Activated T-cell treated with anti-CD3 and anti-CD28 coated beads for 1 hour (primary cell): ENCODE measurements around the gene ARHGAP11A.
"Not testable (repeated sequence)": the region's sequence is repeated elsewhere in the genome, so short reads cannot be mapped to it uniquely, and the experiment has no call there.

Source experiments
- DNase-seq: peaks from one replicate; pipeline ENCODE4 v3.0.0-alpha.2; 2020; ENCODE audit warnings: low read depth

The ARHGAP11A gene, protein sequence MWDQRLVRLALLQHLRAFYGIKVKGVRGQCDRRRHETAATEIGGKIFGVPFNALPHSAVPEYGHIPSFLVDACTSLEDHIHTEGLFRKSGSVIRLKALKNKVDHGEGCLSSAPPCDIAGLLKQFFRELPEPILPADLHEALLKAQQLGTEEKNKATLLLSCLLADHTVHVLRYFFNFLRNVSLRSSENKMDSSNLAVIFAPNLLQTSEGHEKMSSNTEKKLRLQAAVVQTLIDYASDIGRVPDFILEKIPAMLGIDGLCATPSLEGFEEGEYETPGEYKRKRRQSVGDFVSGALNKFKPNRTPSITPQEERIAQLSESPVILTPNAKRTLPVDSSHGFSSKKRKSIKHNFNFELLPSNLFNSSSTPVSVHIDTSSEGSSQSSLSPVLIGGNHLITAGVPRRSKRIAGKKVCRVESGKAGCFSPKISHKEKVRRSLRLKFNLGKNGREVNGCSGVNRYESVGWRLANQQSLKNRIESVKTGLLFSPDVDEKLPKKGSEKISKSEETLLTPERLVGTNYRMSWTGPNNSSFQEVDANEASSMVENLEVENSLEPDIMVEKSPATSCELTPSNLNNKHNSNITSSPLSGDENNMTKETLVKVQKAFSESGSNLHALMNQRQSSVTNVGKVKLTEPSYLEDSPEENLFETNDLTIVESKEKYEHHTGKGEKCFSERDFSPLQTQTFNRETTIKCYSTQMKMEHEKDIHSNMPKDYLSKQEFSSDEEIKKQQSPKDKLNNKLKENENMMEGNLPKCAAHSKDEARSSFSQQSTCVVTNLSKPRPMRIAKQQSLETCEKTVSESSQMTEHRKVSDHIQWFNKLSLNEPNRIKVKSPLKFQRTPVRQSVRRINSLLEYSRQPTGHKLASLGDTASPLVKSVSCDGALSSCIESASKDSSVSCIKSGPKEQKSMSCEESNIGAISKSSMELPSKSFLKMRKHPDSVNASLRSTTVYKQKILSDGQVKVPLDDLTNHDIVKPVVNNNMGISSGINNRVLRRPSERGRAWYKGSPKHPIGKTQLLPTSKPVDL

DNA sequence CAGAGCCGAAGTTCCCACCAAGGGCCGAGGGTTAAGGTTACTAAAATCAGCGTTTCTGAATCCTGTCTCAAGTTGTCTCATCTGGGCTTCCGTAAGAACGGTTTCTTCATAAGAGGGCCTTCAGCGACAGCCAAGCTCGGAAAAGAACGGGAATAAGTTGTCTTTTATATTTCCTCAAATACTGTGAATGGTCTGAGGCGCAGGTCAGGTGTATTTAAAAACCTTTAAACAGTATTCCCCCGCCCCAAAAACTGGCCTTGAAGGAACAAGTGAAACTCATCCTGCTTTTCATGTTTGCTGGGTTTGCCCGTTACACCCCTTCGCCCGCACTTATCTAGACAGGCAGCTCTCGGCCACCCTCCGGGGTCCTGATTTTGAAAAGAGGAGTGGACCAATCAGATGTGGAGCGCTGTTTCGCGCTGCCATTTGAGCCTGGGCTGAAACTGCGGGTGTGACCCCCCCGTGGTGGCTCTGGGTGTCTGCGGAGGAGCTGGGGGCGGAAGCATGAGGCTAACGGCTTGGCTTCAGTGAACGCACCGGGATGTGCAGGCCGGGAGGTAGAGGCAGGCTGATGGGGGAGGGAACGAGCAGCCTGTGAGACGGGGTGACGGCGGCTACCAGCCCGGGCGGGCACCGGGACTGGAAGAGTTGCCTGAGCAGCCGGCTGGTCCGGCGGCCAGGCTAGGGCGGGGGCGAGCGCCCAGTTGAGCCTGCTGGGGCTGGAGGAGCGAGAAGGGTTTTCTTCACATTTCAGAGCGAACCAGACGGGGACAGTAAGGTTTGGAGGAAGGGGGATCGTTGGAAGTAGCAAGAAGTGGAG is at the start of gene ARHGAP11A:
TSS of gene ARHGAP11A (plus strand) at position 454 of the 820 bp plus-strand sequence. CDS start 708 bp downstream, outside the sequence.
- peak; percentile 69 for DNase-seq

DNA sequence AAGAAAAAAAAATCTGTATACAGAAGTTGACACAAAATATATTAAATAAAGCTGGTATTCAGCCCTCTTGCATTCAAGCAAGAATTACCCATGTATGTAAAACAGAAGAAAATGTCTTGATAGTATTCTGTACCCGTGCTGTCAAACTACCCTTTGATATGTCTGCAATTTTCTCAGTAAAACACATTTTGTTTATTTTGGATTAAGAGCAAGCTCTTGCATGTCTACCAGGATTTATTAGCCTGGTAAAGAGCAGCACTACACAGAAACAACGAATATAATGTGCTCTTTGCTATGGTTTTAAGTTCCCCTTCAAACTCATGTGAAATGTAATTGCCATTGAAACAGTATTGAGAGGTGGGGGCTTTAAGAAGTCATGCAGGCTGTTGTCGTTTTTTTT is 46.3 kb upstream of the ARHGAP11A start:
- DNase-seq: not testable (repeated sequence)

DNA sequence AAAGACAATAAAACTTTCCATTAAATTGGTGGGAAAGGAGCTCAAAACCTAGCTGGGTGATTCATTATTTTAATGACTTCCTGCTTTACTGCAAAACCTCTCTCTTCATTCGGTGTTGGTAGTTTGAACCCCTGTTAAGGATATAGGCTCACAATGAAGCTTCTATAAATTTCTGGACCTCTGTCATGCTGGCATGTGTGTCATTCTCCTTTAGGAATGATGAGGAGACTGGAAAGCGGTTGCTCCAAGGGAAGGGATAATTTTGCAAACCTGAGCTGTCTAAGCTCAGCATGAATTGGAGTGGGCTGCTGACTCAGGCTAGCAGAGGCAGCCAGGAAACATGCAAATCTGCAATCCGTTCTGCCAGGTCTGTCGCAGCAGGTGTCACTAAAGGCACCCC is 36.8 kb upstream of the ARHGAP11A start:
- DNase-seq: not testable (repeated sequence)

DNA sequence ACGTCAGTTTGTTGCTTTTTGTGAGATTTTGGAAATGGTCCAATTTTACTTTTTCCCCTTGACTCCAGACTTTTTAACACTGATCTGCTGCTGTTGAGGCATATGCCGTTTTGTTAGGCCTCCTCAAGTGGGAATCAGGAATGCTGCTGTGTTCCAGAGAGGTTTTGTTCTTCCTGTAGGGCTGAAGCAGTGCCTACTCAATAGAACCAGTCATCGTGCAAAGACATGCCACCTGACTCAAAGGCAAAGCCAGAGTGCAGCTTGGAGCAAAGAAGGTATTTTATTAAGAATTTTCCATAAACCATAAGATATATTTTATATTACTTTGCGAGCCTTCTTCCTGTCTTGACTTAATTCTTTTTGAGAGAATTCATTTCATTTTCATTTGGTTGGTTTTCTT is 29.5 kb upstream of the ARHGAP11A start:
- DNase-seq: not testable (repeated sequence)

DNA sequence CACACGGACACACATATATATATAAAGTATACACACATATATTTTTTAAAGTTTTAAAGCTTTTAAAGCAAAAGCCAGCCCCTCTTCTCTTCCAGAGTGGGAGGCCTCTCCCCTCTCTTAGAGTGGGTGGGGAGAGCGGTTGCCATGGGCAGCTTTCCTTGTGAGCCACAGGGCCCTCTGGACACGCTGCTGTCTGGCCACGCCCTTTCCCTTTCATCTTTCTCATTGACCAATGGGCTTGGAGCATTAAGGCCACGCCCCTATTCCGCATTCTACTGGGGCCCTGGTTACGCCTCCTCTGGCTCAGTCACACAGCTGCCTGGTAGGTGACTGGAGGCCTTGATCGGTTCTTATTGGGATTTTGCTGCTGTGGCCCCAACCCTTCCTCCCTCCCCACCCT is 22.2 kb upstream of the ARHGAP11A start, which contains the start of gene GOLGA8N:
TSS of gene GOLGA8N (plus strand) at position 306 of the 400 bp plus-strand sequence.
- not testable (repeated sequence) for DNase-seq

DNA sequence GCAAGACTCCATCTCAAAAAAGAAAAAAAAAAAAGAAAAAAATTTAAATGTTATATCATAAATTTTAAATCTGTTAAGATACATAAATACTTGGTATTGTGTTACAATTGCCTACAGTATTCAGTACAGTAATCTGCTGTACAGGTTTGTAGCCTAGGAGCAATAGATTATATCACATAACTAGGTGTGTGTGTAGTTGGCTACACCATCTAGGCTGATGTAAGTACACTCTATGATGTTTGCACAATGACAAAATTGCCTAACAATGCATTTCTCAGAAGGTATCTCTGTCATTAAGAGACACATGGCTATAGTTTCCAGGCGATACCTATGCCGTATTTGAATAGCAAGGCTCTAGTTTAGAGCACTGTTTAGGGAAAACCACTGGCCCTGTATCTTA is 5.8 kb upstream of the ARHGAP11A start:
- DNase-seq: not testable (repeated sequence)

DNA sequence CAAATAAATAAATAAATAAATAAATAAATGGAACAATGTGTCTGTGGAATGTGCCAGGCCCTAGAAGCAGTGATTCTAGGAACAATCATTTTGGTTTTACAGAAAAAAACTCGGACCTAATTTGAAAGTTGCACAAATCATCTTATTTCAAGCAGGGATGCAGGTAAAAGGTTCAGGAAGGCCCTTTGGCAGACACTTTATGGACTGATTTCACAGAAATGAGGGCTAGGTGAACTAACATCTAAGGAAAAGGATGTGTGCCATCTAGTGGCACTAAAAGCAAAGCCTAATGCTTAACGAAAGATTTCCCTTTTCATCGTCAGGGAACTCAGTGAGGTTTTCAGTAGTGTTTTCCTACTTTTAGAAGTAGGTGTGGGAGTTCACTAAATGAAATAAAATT is 4.6 kb upstream of the ARHGAP11A start:
- DNase-seq: not testable (repeated sequence)

DNA sequence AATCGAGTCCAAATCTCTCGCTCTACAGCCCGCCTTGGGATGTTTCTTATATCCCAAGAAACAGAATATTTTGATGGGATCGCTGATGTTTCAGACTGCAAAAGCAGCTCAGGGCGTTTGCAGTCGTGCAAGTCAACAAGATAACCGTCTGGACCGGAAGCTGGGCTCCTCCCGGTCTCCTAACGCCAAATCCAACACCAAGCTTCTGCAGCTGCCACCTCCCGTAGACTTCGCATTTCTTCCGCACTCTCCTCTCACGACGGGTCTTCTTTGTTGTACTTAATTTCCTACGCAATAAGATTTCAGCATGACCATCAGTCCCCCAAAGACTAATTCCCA is 623 bp upstream of the ARHGAP11A start:
- DNase-seq: not testable (repeated sequence)

DNA sequence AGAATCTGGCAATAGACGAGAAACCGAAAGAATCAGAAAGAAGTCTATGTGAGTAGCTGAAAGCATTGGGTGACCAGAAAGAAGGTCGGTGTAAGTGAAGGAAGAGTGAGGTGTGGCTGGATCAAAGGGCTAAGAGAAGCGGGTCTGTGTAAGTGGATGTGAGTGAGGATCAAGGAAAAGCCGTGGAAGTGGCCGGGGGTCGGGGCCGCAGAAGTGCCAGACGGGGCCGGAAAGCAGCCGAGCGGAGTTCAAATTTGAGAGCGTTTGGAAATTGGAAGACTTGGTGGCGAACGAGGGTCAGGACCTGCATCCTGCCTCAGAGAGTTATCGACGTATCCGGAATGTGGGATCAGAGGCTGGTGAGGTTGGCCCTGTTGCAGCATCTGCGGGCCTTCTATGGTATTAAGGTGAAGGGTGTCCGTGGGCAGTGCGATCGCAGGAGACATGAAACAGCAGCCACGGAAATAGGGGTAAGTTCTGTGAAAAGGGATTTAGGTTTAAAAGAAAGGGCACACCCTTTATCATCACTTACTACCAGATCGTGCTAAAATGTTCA is 645 bp downstream of the ARHGAP11A start:
- DNase-seq: not testable (repeated sequence)

DNA sequence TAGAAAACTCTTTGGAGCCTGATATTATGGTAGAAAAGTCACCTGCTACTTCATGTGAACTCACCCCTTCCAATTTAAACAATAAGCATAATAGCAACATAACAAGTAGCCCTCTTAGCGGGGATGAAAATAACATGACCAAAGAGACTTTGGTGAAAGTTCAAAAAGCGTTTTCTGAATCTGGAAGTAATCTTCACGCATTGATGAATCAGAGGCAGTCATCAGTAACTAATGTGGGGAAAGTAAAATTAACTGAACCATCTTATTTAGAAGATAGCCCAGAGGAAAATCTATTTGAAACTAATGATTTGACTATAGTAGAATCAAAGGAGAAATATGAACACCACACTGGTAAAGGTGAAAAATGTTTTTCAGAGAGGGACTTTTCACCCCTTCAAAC is 21.1 kb downstream of the ARHGAP11A start:
- no peak for DNase-seq

DNA sequence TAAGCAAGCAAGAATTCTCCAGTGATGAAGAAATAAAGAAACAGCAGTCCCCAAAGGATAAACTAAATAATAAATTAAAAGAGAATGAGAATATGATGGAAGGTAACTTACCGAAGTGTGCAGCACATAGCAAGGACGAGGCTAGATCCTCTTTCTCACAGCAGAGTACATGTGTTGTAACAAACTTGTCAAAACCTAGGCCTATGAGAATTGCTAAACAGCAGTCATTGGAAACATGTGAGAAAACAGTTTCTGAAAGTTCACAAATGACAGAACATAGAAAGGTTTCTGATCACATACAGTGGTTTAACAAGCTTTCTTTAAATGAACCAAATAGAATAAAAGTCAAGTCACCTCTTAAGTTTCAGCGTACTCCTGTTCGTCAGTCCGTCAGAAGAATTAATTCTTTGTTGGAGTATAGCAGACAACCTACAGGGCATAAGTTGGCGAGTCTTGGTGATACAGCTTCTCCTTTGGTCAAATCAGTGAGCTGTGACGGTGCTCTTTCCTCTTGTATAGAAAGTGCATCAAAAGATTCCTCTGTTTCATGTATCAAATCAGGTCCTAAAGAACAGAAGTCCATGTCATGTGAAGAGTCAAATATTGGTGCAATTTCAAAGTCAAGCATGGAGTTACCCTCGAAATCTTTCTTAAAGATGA is 21.7 kb downstream of the ARHGAP11A start:
- DNase-seq: no peak

DNA sequence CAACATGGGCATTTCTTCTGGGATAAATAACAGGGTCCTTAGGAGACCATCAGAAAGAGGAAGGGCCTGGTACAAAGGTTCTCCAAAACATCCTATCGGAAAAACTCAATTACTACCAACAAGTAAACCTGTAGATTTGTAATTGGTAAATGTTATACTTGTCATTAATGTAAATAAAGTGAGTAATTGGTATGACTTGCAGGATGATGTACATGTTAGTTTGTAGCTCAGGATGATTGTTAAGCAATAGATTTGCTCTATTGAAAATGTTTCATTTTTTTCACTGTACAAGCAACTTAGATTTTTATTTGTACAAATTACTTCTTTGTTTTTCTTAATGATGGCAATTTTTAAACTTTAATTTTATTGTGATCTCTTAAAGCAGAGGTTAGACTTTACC is 22.4 kb downstream of the ARHGAP11A start:
- DNase-seq: no peak

DNA sequence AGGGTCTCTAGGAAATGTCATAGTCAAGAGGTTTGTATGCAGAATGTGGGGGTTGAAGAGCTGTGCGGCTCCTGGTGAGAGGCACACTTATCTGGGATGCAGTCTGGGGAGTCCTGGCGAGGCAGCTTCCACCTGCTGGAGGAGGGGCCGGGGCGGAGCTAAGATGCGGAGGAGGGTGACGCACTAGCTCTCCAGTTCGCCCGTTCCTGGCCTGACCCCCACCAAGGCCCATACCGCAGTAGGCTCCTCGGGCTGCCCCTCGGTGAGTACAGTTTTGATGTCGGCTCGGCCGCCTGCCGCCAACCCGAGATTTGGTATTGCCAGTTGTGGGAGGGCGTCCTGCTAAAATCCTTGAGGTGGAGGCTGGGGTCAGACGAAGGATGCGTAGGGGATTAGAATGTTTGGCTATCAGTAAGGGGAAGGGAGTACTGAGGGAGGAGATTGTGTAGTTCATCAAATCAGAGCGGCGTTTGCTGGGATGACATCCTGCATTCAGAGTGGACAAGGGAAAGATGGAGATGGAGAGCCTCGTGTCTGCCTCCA is 26.3 kb downstream of the ARHGAP11A start, which contains the start of gene SCG5:
TSS of gene SCG5 (plus strand) at position 194 of the 543 bp plus-strand sequence. CDS start 1,883 bp downstream, outside the sequence.
- DNase-seq: no peak

DNA sequence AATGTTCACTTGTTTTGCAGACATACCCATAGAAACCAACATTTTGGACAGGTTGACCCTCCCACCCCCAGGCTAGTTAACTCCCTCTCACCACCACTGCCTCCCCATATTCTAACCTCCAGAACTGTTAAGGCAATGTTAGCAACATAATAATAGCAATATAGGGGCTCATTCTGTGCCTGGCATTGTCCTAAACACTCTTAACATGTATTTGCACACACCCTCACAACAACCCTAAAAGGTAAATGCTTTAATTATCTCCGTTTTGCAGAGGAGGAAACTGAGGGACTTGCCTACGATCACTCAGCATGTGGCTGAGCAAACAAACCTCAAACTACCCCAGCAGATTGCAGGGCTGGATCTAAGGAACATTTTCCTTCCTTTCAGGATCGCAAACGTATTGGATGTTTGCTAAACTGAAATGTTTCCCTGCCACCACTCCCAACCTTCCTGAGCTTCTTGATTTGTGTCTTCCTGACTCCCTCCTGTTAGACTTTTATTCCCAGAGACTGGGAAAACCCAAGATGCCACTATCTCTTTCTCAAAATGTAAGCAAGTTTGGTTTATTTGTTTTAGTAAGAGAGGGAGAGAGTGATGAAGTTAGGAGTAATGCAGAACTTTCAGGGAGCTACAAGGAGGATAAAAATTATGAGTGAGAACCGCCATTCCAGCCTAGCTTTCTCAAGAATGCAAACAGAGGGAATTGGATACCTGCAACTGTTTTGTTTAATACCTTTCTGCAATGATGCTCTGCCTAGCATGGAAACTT is 27.5 kb downstream of the ARHGAP11A start:
- DNase-seq: no peak

DNA sequence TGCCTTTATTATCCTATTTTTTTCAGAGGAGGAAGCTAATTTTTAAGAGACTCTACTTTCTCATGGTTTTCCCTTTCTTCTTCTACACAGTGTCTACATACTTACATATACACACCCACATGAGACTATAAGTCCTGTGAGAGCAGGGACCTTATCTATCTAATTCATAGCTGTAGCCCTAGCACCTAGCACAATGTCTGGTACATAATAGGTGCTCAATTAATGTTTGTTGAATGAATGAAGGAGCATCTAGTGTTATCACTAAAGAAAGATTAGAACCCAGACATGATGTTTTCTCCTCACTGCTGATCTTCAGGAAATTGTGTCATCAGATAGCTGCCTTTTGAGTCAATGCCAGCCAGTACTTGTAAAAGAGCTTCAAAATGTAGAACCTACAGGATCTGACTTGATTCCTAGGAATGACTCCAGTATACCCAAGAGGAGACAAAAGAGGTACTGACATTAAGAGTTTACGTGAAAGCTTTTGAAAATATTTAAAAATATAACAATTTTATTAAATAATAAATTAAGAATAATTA is 28.7 kb downstream of the ARHGAP11A start:
- no peak for DNase-seq

DNA sequence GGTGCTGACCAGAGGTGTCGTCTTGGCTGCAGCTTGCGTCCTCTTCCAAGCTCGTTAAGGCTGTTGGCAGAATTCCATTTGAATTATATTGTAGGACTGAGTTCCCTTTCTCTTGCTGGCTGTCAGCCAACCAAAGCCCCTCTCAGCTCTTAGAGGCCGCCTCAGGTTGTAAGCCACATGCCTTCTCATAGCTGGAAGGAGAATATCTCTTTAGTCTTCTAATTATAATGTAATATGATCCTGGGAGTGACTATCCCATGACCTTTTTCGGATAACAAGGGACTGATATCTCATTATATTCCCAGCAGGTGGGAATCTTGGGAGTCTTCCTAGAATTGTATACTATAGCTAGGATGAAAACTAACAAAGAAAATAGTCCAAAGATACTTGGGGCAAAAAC is 31.0 kb downstream of the ARHGAP11A start:
- no peak for DNase-seq

DNA sequence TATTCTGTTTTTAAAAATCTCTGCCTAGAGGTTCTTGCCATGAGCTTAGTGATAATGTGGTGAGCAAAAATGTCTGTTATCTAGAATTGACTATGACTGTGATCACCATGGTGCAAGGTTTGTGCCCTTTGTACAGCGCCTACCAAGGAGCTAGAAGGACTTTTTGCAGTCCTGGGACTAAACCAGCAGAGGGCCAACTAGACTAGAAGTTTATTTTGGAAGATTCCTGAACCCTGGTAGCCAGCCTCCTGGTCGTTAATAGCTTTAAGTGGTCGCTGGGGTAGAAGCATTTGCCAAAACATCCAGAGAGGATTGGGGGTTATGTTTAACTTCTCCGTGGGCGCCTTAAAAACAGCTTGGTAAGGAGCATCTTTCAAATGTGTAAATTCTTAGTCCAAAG is 34.0 kb downstream of the ARHGAP11A start:
- DNase-seq: no peak

DNA sequence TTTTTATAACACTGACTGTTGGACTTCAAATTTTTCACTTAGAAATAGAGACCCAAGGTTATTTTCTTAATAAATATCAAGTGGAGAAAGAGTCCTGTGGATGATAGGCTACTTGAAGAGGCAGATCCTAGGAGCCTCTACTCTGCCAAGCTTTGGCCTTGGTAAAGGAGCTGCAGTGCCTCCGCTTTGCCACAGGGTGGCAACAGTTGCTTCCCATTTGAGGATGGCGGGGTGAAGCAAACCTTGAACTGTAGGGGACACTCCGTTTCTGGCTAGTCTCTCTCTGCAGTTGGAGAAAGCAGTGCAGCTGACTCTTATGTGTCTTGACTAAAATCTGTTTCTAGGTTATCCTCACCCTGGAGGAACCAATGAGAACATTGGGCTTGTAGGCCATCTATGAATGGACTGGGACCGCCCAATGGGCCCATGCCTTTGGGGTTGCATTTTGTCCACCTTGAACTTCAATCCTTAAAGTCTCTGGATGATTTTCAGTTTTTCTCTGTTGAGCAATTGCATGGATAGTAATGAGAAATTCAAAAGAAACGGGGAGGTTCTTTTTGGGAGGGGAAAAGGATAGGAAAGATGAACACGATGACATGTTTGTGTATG is 36.0 kb downstream of the ARHGAP11A start:
- peak; percentile 31 for DNase-seq

DNA sequence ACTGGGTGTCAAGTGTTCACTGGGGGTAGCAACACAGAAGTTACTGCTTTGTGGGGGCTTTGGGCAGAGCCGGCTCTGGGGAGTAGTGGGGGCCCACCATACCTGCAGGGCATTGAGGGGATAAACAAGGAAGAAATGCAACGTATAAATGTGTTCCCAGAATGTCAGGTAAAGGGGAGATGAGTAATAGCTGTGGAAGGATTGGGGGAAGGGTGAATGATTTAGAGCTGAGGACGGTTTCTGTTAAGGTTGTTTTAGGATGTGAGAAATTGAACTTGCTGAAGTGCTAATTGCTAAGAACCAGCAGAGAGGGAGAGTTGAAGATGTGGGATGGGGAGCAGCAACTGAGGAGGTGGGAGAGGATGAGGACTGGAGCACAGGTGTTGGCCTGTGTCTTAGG is 36.9 kb downstream of the ARHGAP11A start:
- no peak for DNase-seq
